ENCODE results near the gene SETD5.

SETD5 gene

DNA sequence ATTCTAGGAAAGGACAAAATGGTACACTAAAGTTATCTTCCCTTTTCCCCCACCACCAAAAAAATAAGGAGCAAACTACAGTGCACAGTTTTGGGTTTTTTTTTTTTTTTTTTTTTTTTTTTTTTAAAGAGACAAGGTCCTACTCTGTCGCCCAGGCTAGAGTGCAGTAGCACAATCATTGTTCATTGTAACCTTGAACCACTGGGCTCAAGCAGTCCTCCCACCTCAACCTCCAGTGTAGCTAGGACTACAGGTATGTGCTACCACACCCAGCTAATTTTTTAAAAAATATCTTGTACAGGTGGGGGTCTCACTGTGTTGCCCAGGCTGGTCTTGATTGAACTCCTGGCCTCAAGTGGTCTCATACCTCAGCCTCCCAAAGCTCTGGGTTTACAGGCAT is 14.9 kb downstream of the SETD5 start:
- no peak for DNase-seq

DNA sequence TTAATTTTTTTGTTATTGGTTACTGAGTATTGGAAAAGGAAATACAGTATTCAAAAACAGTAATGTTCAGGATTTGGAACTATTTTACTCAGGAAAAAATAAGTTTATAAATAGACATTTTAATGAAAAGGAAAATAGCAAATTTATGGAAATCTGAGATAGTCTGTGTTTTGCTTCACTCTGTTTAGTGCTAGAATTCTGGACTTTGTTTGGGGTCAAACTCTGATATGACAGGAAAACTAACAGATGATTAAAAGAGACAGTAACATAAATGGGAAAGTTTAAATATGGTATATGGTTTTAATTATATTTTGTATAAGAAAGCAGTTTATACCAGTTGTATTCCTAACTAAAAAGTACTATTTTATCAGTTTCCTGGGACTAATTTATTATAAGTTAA is 17.4 kb downstream of the SETD5 start:
- DNase-seq, result no peak

DNA sequence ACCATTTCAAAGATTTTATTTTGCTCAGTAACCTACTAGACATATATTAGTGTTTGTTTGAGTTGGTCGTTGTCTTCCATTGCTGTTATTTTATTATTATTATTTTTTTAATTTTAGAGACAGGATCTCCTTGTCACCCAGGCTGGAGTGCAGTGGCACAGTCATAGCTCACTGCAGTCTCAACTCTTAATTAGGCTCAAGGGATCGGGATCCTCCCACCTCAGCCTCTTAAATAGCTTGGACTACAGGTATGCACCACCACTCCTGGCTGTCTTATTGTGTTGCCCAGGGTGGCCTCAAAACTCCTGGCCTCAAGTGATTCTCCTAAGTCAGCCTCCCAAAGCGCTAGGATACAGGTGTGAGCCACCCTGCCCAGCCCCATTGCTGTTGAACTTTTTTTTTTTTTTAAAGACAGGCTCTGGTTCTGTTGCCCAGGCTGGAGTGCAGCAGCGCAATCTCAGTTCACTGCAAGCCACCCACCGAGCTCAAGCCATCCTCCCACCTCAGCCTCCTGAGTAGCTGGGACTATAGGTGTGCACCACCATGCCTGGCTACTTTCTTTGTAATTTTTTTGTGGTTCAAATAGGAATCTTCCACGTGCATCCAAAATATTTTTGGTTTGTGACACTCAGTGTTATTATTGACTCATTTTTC is 18.2 kb downstream of the SETD5 start:
- DNase-seq, result no peak

DNA sequence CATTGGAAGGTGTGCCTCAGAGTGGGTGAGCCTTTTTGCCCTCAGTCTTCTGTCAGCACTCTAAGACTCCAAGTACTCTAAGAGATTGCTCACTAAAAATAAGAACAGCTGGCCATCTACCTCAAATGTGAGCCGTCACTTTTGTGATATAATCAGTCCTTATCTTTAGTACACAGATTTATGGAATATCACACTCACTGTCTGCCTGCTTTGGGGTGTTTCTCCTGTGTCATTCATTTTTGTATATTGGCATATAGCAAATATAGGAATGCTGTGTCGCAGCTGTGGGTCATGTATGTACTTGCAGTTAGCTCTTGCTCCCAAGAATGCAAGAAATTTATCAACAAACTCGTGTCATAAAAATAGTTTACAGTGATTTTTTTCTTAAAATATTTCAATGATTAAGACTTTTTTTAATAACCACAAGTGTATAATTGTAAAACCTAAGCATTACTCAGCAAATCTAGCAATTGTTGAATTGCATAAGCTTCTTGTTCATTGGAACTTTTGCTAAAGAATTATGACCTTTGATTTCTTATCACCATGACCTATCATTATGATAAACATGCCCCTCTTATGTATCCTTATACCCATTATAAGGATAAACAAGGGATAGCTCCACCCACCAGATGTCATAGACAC is 18.8 kb downstream of the SETD5 start:
- DNase-seq, result peak; percentile 26

GRCh38 chr3:9420850-9421549 is 23.6 kb downstream of the SETD5 start:
- DNase-seq, result no peak

GRCh38 chr3:9422712-9423424 is 25.5 kb downstream of the SETD5 start:
- DNase-seq, result peak; percentile 93

- no peak for DNase-seq
Observed at GRCh38 chr3:9428411-9428810, 31.0 kb downstream of the SETD5 start.

DNA sequence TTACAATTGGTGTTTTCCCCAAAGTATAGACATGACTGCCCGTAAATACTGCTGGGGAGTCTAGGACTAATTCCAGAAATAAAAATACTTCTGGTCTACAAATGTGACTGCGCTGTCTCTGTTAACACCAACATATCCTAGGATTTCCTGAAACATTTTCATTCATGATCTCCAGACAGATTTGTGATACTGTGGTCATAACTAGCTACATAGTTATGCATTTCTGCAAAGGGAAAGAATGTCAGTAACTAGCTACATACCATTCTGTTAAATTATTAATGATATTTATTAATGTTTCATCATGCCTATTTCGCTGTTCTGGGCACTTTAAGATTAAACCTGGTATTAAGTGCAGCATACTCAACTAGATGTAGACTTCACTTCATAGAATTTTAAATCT is 33.3 kb downstream of the SETD5 start:
- no peak for DNase-seq

DNA sequence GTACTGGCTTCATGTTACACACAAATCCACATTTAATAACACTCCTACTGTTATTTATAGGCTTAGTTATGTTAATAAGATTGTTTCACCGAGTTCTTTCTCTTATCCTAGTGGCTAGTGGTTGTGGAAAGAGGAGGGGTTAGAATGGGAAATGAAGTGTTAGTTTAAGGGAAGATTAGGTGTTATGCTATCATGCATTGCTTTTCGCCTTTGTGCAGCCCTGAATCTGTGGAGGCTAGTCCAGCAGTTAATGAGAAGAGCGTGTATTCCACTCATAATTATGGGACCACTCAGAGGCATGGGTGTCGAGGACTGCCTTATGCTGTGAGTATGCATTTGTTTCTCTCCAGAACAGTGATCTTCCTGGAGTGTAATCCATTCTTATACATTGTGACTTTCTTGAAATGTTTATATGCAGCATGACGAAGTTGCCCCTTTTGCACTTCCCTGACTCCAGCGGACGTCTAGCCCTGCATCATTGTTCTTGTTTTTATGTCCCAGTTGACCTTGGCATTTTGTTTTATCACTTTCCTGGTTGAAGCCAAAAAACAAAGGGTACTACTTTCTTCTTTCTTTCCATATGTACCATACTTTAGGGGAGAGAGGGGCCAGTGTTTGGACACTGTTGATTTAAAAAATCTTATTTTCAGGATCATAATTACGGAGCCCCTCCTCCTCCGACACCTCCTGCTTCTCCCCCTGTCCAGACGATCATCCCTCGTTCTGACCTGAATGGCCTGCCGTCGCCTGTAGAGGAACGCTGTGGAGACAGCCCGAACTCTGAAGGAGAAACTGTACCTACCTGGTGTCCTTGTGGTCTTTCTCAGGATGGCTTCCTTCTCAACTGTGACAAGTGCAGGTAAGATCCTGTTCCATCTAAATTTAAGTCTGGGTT is 36.5 kb downstream of the SETD5 start:
- no peak for DNase-seq

DNA sequence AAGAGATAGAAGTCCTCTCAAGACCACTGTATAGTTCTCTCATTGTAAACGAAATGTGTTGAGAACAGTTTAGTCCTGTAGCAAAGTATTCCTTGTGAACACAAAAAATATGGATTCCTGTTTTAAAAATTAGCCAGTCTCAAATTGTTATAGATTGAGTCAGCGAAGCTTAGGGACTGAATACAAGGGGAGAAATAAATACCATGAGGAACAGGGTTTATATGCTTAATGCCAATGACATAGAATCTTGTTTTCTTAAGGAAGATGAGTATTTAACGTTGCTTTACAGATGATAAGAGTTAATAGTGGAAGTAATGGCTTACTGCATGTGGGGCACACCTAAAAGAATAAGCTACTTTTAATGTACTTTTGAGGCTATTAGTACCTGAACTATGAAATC is 37.9 kb downstream of the SETD5 start:
- no peak for DNase-seq

GRCh38 chr3:9439331-9439730 is 41.9 kb downstream of the SETD5 start:
- no peak for DNase-seq

DNA sequence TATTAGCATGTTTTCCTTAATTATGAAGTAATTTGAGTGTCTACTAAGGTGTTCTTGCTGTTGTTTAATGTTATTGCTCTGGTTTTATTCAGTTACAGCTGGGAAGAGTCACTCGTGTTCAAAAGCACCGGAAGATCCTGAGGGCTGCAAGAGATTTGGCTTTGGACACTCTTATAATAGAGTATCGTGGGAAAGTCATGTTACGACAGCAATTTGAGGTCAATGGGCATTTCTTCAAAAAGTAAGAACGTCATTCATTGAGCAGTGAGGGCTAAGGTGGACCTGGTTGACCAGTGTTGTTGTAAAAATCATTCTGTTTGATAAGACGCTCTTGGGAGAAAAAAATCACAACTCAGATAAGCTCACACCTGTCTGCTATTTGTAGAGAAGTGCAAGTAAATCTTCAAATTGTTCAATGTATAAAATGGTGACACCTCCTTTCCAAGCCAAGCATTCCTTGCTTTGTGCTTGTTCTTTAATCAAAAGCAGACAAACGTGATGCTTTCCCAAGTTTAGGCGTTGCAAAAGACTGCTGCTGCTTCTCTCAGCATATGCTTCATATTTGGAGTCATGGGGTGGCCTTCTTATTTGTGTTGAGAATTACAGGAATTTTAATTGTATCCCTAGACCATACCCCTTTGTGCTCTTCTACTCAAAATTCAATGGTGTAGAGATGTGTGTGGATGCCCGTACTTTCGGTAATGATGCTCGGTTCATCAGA is 44.2 kb downstream of the SETD5 start:
- DNase-seq, result no peak

GRCh38 chr3:9448071-9448470 is 50.7 kb downstream of the SETD5 start:
- no peak for DNase-seq

GRCh38 chr3:9448643-9449042 is 51.2 kb downstream of the SETD5 start:
- peak; percentile 10 for DNase-seq

DNA sequence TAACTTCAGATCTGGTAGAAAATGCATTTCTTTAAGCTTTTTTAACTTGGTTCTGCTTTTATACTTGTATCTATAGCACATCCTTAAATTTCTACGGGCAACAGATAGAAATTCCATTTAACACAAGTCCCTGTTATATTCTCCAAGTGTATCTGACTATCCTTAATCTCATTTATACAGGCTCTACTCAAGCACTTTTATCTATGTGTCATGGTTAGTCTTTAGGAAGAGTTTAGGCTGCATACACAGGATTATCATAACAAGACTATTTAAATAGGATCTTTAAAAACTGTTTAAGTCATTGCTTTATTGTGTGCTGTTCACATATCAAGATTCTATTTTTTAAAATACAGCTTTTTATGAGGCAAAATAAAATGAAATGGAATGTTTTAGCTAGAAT is 52.7 kb downstream of the SETD5 start:
- peak; percentile 55 for DNase-seq

- peak; percentile 61 for DNase-seq
Observed at GRCh38 chr3:9450991-9451390, 53.6 kb downstream of the SETD5 start.

- DNase-seq, result no peak
Observed at GRCh38 chr3:9452417-9452816, 55.0 kb downstream of the SETD5 start.

- DNase-seq, result no peak
Observed at GRCh38 chr3:9455596-9456131, 58.2 kb downstream of the SETD5 start.

DNA sequence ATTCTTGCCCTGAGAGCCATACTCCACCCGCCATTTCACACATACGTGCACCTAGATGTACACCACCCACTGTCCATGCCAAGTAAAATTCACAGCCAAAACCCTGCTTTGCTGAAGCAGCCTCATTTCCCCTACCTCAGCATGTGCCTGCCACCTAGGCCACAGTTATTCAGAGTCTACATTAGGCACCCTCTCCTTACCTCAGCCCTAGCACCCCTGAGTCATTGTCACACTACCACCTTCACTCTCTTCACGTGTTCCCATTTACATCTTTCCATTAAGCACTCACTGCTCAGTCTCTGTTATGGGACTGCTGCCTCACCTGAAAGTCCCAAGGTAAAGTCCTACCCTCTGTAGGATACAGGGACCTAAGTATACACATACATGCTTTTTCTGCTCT is 70.0 kb downstream of the SETD5 start:
- DNase-seq, result no peak

- no peak for DNase-seq
Observed at GRCh38 chr3:9468460-9468859, 71.0 kb downstream of the SETD5 start.

DNA sequence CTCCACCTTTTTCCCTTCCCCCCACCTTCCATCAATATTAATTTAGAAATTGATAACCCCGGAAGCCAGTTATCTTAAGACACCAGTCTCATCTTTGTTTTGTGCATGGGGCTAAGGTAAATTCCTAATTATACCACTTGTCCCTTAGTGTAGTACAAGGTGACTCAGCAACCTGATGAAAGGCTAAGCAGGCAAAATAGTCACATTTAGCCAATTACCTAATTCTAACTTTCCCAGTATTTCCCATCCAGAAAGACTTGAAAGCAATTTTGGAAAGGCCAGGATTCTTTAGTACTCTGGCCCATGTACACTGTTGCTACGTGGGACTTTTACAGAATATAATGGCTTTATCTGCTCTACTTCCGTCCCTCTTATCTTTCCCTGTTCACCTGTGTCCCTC is 72.6 kb downstream of the SETD5 start:
- no peak for DNase-seq

Measured in hematopoietic multipotent progenitor cell treated with erythropoietin and hydrocortisone succinate and interleukin-3 and kit ligand, for 6 days (in vitro differentiated cells).